HepG2 (cell line): ENCODE data around the gene ESRP2. TPM values are rescaled to one million over a fixed set of nuclear protein-coding genes. Genes with fewer than 3 reads are reported as not detected.
A peak's percentile ranks its signal among the peaks of the same experiment; 100 is the strongest.

Source experiments
- EEA1 ChIP-seq: sonication (generic); formaldehyde crosslinking; IDR thresholded peaks from 2 replicates; pipeline ENCODE4 v1.5.1; 2020; ENCODE audit warnings: mild to moderate bottlenecking, missing genetic modification reagents, borderline replicate concordance
- ISL2 ChIP-seq: sonication (generic); formaldehyde crosslinking; IDR thresholded peaks from 2 replicates; pipeline ENCODE4 v1.5.0; 2020; ENCODE audit warnings: missing genetic modification reagents
- PAF1 ChIP-seq: IDR thresholded peaks from 2 replicates; pipeline ENCODE4 v1.6.1; 2016; ENCODE audit warnings: missing genetic modification reagents, missing compliant biosample characterization
- RBM22 ChIP-seq: fragments of 200-400 bp; formaldehyde crosslinking; optimal IDR thresholded peaks from 2 replicates; pipeline ENCODE3; 2017; ENCODE audit warnings: mild to moderate bottlenecking, low read length, moderate library complexity
- REPIN1 ChIP-seq: sonication (generic); formaldehyde crosslinking; IDR thresholded peaks from 2 replicates; pipeline ENCODE4 v1.8.0; 2022; ENCODE audit warnings: missing genetic modification reagents, low read depth, mild to moderate bottlenecking, borderline replicate concordance
- RXRA ChIP-seq: sonication (generic); formaldehyde crosslinking; IDR thresholded peaks from 2 replicates; pipeline ENCODE4 v1.5.1; 2020; ENCODE audit warnings: missing genetic modification reagents
- SMAD1 ChIP-seq: sonication (generic); formaldehyde crosslinking; IDR thresholded peaks from 2 replicates; pipeline ENCODE4 v1.4.0; 2020; ENCODE audit warnings: missing genetic modification reagents, low read depth, mild to moderate bottlenecking, borderline replicate concordance
- YEATS4 ChIP-seq: sonication (generic); formaldehyde crosslinking; IDR thresholded peaks from 2 replicates; pipeline ENCODE4 v1.4.0; 2020; ENCODE audit warnings: missing genetic modification reagents, borderline replicate concordance
- ZBTB3 ChIP-seq: sonication (generic); formaldehyde crosslinking; IDR thresholded peaks from 2 replicates; pipeline ENCODE4 v1.4.0; 2020; ENCODE audit warnings: low read depth, mild to moderate bottlenecking, moderate library complexity, missing genetic modification reagents, borderline replicate concordance
- ZFX ChIP-seq: sonication (generic); formaldehyde crosslinking; IDR thresholded peaks from 2 replicates; pipeline ENCODE4 v1.4.0; 2020; ENCODE audit warnings: mild to moderate bottlenecking, low read depth, missing genetic modification reagents, moderate library complexity
- ZNF451 ChIP-seq: sonication (generic); formaldehyde crosslinking; IDR thresholded peaks from 2 replicates; pipeline ENCODE4 v1.5.0; 2020; ENCODE audit warnings: mild to moderate bottlenecking, missing genetic modification reagents
- ZNF780A ChIP-seq: sonication (generic); formaldehyde crosslinking; IDR thresholded peaks from 2 replicates; pipeline ENCODE4 v1.8.0; 2022; ENCODE audit warnings: mild to moderate bottlenecking, missing genetic modification reagents, moderate library complexity
- polyA plus RNA-seq, 8 experiments: library from polyadenylated mRNA; depleted of rRNA in 3 of 8; stranded (reverse) in 7 of 8; unstranded in 1 of 8; fragments of >200 nt; fragmentation: Illumina TruSeq in 4 of 8; extraction: Trizol in 4 of 8; gene quantifications; 2 replicates each; pipeline versions ENCODE4 v1.2.1 to v1.2.3, GENCODE V29; 2011 to 2016; ENCODE audit warnings: low read depth in 4 of 8, missing spikeins in 1 of 8, mixed read lengths in 1 of 8; ENCODE audit not compliant: insufficient read depth in 1 of 8
- total RNA-seq, 5 experiments: library from RNA; depleted of rRNA; stranded (reverse); fragments of >200 nt; fragmentation: Illumina TruSeq; extraction: Trizol; gene quantifications; 2 replicates each; pipeline ENCODE4 v1.2.3, GENCODE V29; 2016; ENCODE audit warnings: low read depth in 1 of 5
- TF ChIP-seq, protein P1 (sequence below), 2 experiments: IDR thresholded peaks; 2 replicates each; pipeline ENCODE4 v1.6.1; 2011 to 2012; ENCODE audit warnings: low read length in 2 of 2, borderline replicate concordance in 1 of 2, low read depth in 1 of 2, mild to moderate bottlenecking in 1 of 2, moderate library complexity in 1 of 2
- TF ChIP-seq, protein P2 (sequence below): sonication (generic); formaldehyde crosslinking; IDR thresholded peaks from 2 replicates; pipeline ENCODE4 v1.4.0; 2020; ENCODE audit warnings: mild to moderate bottlenecking, missing genetic modification reagents
- TF ChIP-seq, protein P3 (sequence below): sonication (generic); formaldehyde crosslinking; IDR thresholded peaks from 2 replicates; pipeline ENCODE4 v1.4.0; 2020; ENCODE audit warnings: mild to moderate bottlenecking, missing genetic modification reagents

ESRP2 gene
- total and polyA plus RNA-seq, 2 of the 13 experiments (the other 11 are each of a cell fraction or from before 2014, with no cell fraction given) = 21.1 to 32.4 TPM

DNA sequence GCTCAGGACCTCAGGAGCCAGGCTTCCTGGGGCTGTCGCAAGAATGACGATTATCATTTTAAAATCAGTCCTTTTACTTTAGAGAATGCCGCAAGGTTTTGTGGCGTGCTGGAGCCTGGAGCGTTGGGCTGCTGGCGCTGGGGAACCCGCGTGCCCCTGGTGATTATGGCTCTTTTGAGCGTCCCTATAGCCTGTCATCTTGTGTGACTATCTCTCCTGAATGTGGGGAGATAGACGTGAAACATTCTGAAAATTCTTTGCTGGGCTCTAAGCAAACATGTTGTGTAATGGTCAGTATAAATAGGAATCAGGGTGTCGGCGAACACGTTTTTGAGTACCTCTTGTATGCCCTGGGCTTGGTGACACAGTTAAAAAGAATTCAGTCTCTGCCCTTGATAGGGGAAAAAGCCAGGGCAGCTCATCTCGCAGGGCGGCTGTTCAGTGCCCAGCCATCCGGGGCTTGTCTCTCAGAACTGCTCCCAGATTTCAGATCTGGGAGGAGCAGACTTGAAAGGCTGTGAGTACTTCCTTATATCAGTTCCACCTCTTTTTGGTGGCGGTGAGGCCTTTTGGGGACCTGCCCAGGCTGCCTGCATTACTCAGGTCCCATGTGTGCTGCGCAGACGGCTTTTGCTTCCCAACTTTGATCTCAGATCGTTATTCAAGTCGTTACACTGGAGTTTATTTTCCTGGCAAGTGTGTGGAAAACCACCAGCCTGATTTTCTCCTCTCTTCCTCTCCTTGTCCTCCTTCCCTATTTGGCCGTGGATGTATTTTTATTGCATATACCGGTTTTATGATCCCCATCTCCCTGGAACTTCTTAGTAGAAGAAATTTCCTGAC, 29.4 kb upstream of the ESRP2 start (continued):
- TF ChIP-seq, protein P1, sequence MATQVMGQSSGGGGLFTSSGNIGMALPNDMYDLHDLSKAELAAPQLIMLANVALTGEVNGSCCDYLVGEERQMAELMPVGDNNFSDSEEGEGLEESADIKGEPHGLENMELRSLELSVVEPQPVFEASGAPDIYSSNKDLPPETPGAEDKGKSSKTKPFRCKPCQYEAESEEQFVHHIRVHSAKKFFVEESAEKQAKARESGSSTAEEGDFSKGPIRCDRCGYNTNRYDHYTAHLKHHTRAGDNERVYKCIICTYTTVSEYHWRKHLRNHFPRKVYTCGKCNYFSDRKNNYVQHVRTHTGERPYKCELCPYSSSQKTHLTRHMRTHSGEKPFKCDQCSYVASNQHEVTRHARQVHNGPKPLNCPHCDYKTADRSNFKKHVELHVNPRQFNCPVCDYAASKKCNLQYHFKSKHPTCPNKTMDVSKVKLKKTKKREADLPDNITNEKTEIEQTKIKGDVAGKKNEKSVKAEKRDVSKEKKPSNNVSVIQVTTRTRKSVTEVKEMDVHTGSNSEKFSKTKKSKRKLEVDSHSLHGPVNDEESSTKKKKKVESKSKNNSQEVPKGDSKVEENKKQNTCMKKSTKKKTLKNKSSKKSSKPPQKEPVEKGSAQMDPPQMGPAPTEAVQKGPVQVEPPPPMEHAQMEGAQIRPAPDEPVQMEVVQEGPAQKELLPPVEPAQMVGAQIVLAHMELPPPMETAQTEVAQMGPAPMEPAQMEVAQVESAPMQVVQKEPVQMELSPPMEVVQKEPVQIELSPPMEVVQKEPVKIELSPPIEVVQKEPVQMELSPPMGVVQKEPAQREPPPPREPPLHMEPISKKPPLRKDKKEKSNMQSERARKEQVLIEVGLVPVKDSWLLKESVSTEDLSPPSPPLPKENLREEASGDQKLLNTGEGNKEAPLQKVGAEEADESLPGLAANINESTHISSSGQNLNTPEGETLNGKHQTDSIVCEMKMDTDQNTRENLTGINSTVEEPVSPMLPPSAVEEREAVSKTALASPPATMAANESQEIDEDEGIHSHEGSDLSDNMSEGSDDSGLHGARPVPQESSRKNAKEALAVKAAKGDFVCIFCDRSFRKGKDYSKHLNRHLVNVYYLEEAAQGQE (IDR thresholded peaks at IDR 0.05; ENCODE audit: borderline replicate concordance in 1 of 2, low read depth in 1 of 2, low read length in 2 of 2) = peak in 1 of 2 experiments; percentile 45; a peak in 2 of 4 replicates
- no peak for TF ChIP-seq PAF1 (CRISPR knock-in tag)
- TF ChIP-seq RBM22 = peak; percentile 7
- peak; percentile 77; the same call in 1 of the 2 replicates for TF ChIP-seq ZNF780A
- TF ChIP-seq REPIN1 (CRISPR knock-in tag) = no peak
- TF ChIP-seq ZFX (CRISPR knock-in tag) = no peak; the same call in 1 of the 2 replicates
- TF ChIP-seq, protein P2, sequence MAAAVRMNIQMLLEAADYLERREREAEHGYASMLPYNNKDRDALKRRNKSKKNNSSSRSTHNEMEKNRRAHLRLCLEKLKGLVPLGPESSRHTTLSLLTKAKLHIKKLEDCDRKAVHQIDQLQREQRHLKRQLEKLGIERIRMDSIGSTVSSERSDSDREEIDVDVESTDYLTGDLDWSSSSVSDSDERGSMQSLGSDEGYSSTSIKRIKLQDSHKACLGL = no peak; the same call in 1 of the 2 replicates
- TF ChIP-seq RXRA (CRISPR knock-in tag) = peak; percentile 34
- TF ChIP-seq, protein P3, sequence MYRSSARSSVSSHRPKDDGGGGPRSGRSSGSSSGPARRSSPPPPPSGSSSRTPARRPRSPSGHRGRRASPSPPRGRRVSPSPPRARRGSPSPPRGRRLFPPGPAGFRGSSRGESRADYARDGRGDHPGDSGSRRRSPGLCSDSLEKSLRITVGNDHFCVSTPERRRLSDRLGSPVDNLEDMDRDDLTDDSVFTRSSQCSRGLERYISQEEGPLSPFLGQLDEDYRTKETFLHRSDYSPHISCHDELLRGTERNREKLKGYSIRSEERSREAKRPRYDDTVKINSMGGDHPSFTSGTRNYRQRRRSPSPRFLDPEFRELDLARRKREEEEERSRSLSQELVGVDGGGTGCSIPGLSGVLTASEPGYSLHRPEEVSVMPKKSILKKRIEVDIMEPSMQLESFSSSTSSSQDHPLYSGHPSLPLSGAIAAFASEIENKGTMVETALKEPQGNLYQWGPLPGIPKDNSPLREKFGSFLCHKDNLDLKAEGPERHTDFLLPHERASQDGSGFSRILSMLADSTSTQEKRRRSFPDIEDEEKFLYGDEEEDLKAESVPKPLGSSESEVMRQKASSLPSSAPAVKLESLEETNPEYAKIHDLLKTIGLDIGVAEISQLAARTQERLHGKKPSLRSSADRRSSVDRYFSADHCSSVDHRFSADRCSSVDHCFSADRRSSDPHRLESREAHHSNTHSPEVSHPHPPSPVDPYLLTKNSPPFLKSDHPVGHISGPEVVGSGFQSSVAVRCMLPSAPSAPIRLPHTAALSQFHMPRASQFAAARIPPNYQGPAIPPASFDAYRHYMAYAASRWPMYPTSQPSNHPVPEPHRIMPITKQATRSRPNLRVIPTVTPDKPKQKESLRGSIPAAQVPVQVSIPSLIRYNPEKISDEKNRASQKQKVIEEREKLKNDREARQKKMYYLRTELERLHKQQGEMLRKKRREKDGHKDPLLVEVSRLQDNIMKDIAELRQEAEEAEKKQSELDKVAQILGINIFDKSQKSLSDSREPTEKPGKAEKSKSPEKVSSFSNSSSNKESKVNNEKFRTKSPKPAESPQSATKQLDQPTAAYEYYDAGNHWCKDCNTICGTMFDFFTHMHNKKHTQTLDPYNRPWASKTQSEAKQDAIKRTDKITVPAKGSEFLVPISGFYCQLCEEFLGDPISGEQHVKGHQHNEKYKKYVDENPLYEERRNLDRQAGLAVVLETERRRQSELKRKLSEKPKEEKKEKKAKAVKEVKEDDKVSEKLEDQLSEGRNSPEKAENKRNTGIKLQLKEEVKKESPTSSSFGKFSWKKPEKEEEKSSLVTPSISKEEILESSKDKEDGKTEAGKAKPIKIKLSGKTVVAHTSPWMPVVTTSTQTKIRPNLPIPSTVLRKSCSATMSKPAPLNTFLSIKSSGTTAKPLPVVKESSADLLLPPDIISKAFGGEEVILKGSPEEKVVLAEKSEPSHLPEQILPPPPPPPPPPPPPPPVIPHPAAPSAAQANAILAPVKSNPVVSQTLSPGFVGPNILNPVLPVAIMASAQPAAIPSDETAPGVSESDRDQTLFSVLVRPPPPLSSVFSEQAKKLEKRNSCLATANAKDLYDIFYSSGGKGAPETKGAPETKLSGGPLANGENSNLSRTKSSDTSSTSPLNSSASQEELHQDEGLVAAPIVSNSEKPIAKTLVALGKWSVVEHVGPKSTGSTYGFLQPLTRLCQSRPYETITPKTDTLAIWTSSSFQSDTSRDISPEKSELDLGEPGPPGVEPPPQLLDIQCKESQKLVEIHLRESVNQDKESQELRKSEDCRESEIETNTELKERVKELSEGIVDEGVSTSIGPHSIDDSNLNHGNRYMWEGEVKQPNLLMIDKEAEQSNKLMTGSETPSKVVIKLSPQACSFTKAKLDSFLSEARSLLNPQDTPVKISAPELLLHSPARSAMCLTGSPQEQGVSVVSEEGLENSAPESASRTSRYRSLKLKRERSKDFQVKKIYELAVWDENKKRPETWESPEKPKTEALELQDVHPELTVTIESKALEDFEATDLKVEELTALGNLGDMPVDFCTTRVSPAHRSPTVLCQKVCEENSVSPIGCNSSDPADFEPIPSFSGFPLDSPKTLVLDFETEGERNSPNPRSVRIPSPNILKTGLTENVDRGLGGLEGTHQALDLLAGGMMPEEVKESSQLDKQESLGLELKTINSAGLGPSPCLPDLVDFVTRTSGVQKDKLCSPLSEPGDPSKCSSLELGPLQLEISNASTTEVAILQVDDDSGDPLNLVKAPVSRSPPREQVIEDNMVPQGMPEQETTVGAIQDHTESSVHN = no peak
- no peak for TF ChIP-seq YEATS4
- peak; percentile 92 for TF ChIP-seq ISL2 (CRISPR knock-in tag)
- TF ChIP-seq ZBTB3 (CRISPR knock-in tag) = no peak
- no peak for TF ChIP-seq ZNF451 (CRISPR knock-in tag)
- no peak for TF ChIP-seq SMAD1 (CRISPR knock-in tag)
- TF ChIP-seq EEA1 (CRISPR knock-in tag) = no peak
